Activated effector memory CD4-positive, alpha-beta T cell treated with Interleukin-2 at 50 U/mL for 16 hours (primary cell): ENCODE measurements around the gene CSMD2.
"Not testable (repeated sequence)": the region's sequence is repeated elsewhere in the genome, so short reads cannot be mapped to it uniquely, and the experiment has no call there.

Source experiments
- DNase-seq: peaks from one replicate; pipeline ENCODE4 v3.0.0-alpha.2; 2020

CSMD2 gene

DNA sequence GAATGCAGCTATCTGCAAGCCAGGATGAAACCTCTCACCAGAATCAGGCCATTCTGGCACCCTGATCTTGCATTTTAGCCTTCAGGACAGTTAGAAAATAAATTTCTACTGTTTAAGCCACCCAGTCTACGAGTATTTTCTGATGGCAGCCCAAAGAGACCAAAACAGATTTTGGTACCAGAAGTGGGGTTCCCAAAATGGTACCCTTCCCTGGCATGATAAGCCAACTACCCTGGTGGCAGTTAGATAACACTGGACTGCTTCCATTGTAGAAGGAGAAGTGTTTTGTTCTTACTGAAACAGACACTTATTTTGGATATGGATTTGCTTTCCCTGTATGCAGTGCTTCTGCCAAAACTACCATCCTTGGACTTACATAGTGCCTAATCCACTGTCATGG lies 115.0 kb downstream of the CSMD2 start:
- no peak for DNase-seq

DNA sequence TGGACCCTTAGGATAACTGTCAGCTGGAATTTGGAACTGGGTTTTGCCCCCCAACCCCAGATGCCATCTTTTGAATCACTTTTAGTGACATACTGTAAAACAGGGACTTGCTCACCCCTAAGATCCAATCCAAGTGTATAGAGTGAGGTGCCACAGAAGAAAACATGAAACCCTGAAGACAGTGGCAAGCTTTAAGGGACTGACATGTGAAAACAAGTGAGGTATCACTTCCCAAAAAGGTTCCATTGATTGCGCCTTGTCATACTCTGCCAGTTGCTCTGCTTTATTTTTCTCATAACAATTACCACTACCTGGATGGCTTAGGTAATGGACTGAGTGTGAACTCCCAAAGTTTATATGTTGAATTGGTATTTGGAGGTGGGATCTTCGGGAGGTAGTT lies 115.6 kb downstream of the CSMD2 start:
- no peak for DNase-seq

DNA sequence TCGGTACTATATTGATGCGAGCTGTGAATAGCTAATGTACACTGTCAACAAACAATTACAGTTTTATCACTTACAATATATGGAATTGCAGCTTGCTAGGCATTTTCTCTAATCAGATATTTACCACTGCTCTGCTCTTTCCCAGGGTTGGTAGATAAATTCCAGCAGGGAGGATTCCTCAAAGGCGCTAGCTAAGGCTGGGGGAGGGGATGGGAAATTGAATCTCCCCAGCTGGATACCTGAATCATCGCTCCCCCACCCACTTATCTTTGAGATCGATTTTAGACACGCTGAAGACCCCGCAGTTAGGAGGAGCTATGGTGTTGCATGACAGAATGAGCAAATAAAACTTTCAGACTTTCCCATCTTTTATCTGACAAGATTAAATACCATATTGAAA lies 127.2 kb downstream of the CSMD2 start:
- DNase-seq: no peak

DNA sequence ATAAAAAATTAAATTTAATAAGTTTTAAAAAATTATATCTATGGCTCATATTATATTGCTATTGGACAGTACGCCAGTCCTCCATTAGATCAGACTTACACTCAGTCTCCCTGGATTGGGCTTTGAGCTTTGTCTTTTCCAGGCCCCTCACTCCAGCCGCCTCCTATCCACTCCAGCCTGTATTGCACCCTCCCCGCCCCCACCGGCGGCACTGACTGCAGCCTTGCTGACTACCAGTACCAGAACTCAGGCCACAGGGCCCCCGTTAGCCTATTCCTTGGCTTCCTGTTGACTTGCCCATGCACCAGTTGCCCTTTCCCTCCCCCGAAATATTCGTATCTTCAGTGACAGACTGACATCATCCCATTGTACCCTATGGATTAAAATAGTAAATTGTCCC lies 127.9 kb downstream of the CSMD2 start:
- no peak for DNase-seq

DNA sequence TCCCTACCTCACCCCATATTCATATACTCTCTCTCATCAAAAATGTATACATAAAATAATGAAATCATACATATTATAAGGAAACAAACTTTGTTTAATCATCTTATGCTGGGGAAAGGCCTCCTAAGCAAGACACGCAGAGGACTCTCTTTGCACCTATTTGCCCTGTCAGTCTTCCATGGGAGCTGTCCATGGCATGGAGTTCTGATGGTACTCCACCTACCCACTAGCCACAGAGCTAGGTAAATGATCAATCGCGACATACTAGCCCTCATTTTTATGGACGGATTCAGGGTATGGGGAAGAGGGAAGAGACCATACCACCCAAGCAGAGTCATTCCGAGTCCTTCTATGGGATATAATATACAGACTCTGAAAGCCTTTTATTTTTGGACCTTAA lies 131.0 kb downstream of the CSMD2 start:
- no peak for DNase-seq

DNA sequence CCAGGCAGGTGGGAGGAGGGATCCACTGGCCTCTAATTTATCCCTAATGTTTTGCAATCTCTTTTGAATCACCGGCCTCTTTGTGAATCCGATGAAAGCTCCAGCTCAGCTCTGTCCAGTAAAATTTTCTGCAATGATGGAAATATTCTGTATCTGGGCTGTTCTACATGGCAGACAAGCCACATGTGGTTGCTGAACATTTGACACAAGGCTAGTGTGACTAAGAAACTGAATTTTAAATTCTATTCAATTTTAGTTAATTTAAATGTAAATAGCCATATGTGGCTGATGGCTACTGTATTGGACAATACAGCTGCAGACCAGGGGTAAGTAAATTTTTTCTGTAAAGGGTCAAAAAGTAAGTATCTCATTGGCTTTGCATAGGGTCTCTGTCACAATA lies 135.1 kb downstream of the CSMD2 start:
- DNase-seq: no peak

DNA sequence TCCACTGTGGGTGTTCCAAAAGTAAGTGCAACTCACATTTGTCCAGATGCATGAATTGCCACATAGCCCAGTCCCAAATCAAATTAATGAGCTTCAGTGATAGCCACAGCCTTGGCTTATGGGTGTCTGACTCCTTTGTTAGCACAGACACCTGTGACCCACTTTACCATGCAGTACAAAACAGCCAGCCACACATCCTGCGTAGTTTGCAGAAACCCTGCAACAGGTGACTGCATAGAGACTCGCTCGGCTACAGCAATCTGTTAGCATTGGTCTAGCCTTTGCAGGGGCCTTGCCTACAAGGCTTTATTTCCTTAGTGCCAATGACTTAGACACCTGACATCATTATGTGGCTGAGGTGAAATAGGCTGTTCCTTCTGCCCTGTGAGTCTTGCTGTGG lies 135.5 kb downstream of the CSMD2 start:
- no peak for DNase-seq

DNA sequence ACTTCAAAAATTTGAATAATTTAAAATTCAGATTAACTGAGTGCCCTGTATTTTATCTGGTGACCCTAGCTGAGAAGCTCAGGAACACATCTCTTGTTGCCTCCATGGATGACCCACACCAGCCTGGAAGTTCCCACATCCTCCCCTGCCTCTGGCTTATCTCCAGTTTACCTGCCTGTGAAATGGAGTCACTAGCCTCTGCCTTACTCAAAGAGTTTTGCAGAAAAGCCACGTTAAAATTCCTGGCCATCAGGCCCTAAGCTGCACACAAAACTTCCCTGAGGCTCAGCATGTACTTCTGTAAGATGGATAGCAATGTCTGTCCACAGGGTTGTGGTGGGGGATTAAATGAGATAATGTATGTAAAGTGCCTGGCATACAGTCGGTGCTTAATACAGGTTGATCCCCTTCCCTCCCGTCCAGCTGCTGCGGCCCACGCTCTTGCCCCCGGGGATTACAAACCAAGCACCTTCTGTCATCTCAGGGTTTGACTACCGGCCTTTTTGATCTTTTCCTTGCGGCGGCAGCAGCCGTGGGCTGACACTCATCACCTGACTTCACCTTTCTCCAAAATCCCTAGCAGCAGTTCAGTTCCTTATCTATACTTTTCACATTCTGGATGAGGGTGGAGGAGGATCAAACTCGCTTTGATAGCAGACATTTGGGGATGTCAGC lies 136.5 kb downstream of the CSMD2 start:
- DNase-seq: no peak

DNA sequence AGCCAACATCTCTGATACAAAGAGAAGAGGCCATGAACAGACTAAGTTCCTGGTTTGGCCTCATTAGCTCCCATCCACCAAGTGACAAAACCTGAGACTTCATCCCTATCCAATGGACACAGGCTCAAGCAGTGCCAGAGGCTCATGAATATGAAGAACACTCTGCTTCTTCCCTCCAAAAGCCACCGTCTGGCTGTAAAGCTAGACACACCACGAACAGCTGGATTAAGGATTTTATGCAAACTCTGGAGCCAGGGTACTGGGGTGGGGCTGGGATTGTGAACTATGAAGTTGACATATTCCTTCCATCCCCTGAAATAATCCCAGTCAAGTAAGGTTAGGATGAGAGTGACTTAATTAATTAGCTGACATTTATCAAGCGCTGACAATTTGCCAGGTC lies 139.4 kb downstream of the CSMD2 start:
- DNase-seq: no peak

DNA sequence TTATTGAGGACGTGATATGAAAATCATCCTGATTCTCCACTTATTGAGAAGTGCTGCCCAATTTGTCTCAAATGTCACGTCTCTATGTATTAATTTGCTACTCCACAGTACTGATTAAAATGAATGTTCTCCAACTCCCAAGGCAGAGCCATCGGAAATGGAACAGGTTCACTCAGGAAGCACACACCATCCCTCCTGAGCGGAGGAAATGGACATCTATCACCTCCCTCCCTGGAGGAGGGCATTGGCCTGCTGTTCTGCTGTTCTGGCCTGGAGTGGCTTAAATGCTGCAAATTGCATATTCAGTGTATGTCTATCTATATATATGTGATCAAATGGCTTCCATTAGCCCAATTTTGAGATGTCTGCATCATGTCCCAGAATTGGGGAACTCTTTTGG lies 140.5 kb downstream of the CSMD2 start:
- no peak for DNase-seq

DNA sequence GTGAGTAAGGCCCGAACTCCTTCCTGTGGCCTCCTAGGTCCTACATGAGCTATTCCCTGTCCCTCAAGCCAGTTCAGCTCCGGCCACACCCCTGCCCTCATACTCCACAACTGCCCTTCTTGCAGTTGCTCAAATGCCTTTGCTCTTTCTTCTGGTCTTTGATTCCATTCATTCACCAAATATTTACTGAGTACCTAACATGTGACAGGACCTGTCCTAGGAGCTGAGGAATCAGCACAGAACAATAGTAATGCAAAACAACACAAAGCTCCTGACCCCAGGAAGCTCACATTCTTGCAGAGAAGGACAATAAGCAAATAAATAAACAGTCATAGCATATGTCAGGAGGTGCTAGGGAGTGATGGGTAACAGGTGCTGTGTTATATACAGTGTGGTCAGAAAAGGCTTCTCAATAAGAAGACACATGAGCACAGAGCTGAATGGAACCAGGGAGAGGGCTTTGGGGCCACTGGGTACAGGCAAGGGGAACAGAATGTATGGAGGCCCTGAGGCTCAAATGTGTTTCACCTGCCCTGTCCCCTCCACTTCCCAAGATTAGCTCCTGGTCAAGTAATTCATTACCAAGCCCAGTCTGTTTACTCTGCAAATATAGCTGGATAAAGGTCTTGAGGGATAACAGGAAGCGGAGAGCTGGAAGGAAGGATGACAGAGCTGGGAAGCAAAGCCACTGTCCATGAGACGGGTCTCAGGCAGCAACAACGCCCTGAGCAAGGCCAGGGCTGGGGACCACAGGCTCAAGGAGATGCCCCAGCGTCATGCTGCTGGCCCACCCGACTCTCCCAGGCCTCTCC lies 145.1 kb downstream of the CSMD2 start:
- no peak for DNase-seq

DNA sequence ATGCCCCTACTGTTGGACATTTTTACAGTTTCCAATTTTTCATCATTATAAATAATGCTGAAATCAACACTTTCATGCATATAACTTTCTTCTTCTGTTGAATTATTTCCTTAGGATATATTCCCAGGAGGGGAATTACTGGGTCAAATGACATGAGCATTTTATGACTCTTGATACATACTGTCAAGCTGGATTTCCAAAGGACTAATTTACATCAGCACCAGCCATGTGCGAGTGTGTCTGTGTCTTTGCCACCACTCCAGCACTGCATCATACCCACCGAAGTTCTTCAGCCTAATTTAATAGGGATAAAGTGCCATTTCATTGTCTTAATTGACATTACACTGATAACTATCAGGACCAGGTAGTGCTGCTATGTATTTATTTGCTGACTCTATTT lies 146.7 kb downstream of the CSMD2 start:
- DNase-seq: no peak

DNA sequence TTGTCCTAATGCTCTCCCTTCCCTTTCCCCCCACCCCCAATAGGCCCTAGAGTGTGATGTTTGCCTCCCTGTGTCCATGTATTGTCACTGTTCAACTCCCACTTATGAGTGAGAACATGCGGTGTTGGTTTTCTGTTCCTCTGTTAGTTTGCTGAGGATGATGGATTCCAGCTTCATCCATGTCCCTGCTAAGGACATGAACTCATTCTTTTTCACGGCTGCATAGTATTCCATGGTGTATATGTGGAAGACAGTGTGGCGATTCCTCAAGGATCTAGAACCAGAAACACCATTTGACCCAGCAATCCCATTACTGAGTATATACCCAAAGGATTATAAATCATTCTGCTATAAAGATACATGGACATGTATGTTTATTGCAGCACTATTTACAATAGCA lies 148.7 kb downstream of the CSMD2 start:
- not testable (repeated sequence) for DNase-seq

DNA sequence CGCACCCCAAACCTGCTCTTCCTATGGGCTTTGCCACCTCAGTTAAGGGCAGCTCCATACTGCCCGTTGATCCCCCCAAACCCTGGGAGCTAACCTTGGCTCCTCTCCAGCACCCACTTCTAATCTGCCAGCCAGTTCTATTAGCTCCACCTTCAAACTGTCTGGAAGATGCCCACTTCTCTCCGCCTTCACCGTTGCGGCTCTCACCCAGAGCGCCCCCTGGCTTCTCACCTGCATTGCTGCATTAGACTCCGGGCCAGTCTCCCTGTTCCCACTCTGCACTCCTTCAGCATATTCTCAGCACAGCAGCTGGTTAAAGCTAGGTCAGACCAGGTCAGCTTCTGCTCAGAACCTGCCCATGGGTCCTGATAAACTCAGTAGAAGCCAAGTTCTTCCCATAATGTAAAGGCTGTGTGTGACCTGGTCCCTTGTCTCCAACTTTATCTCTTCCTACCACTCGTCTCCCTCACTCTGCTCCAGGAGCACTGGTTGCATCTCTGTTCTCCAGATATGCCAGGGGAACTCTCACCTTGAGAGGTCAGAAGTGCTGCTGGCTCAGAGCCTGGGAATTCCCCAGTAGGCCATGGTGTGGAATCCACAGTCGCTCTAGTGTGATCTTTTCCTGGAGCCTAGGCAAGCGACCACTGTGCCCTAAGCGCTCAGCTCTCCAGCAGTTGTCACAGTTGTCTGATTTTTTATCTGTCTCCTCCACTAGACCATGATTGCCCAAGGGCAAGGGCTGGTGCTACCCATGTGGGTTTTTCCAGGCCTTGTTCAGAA lies 150.9 kb downstream of the CSMD2 start:
- DNase-seq: no peak

DNA sequence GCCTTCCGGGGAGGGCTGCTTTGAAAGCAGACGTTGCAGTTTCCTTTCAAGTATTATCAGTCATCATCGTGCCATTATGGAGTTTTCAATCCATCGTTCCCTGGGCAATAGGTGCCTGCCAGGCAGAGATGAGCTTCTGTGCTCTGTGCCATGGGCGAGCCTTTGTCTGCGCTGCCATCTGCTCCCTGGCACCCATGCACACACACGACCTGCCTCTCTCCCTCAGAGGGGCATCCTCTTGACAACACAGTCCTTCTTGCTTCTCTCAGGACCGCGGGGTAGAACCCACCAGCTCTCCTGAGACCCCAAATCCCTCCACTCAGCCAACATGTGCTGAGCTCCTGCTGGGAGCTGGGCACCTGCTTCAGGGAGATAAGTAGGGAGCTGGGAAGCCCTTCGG lies 151.9 kb downstream of the CSMD2 start:
- no peak for DNase-seq

DNA sequence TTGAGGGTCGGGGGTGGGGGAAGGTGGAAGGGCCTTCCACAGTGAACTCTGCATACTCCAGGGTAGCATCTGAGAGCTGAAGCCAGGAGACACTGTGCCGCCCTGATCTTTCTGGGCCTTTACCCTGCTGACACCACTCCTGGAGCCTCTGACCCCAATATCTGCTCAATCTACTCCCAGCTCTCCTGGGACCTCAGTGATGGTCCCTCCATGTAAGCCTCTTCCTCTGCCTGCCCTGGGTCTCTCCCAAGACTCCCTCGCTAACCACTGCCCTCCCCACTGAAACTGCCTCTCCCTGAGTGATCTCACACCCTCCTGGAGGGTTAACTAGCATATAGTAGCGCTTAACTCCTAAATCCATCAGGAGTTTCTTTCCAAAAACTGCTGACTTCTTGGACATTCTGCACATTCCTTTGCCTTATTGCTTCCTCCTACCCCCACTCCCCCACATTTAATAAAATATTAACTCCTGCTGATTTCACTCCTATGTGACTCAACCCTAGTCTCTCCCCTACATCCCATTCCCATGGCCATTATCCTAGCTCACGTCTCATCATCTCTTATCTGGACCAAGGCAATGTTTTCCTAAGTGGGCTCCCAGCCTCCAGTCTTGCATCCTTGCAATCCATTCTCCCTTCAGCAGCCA lies 155.6 kb downstream of the CSMD2 start:
- DNase-seq: no peak

DNA sequence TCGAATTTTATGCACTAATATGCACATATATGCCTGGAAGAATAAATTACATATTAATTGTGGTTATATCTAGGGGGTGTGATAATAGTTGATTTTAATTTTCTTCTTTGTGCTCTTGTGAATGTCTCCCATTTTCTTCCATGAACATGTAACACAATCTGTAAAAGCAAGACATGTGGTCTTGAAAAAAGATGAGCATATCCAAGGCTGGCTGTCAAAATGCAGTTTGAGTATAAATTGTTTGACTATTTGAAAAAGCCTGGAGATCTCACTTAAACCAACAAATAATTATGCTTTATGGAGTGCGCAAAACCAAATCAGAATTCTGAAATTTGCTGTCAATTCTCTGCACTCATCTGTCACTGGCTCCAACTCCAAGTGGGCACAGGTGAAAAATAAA lies 157.3 kb downstream of the CSMD2 start:
- no peak for DNase-seq

DNA sequence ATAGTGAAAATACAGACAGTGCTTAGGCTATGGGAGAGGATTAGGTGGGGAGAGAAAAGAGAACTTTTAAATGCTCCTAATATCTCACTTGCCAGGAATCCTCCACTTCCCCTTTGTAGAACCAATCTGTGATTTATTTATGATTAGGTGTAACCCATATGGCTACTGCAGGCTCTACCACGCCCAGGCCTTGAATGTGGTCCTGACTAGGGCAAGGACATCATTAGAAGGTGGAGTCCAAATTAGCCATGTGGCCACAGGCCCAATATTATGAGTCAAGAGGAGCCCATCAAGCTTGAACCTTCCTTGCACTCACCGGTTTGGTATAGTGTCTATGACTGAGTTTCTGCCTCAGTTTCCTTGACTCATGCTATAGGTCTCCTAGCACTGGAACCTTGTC lies 159.7 kb downstream of the CSMD2 start:
- no peak for DNase-seq

DNA sequence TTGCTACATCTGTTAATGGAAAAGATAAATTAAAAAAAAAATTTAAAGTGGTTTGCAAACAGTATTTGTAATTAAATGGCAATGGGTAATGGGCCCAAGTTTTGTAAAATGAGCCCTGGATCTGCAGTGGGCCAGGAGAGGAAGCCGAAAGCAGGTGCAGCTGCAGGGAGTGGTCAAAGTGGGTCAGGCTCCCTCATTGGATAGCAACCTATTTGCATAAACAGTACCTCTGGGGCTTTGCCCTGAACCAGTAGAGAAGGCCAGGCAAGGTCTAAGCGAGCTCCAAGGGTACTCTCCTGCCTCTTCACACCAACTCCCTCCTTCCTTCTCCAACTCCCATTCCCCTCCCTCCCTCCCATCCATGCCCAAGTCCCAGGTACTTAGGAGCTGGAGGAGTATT lies 162.2 kb downstream of the CSMD2 start:
- DNase-seq: no peak

DNA sequence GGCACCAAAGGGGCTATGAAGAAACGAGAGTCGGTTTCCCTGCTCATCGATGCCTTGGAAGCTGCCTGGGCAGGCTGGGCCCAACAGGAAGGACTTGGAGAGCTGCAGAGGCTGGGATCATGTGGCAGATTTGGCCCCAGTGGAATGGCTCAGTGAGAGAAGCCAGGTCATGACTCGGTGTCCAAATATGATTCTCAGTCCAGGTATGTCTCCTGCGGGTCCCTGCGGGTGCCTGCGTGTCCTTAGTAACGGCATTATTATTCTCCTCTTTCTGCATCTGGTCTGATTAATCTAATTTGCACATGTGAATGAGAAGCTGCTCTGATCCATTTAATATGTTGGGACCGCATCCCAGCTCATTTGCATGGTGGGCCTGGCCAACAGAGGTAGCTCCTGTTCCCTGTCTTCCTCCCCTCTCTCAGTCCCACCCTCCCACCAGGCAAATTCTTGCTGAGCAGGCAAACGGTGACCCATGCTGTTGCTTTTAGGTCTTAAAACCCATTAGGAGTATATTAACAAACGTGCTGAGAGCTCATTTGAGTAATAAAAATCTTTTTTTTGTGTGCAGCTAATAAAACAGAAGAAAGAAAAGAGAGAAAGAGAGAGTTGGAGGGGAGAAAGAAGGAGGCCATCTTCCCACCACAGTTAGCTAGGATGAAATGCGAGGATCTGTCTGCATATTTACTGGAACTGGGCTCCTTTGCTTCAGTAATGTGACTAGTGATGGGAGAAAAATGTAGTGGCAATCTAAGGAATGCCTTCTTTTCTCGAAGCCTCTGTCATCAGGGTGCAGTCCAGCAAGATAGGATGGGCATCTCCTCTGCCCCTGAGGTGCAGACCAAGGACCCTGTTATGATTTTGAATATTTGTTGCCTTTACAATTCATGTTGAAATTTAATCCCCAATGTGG lies 167.6 kb downstream of the CSMD2 start:
- DNase-seq: no peak

DNA sequence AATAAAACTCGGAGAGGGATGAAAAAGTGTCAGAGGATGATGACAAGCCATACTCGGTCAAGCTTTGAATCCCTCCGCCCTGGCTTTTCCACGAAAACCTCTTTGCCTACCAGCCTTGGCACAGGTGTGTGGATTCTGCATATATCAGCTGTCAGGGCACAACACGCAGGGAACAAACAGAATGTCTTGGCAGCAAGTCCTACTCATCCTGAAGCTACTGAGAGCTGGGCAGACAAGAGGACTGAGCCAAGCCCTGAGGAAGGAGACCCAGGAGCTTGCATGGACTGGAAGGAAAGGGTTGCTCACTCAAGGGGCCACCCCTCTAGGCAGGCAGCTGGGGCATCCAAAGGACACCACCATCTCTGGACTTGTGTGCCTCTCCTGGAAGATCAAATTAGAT lies 168.7 kb downstream of the CSMD2 start:
- no peak for DNase-seq

DNA sequence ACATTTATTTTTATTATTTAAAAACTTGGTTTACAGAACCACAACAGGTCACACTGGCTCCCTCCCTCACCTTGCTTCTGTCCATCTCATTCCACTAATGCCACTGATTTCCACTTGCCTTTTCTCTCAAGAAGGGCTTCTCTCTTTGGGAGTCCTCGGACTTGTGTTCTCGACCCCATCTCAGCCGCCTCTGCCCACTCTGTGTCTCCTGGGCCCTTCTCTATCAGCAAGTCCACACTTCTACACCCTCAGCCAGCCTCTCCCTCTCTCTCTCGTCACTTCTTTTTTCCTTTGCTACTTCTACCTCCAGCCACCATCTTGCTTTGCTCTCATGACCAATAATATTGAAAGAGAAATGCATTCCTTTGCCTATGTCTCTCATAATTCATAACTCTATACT lies 171.7 kb downstream of the CSMD2 start:
- DNase-seq: no peak
